ENCODE data around the gene GALNS. TPM values are rescaled to one million over a fixed set of nuclear protein-coding genes. Genes with fewer than 3 reads are reported as not detected.

The GALNS gene
- total and polyA plus RNA-seq, 2 donors (not counting 1 experiment from before 2014, with no cell fraction given) = 45.5 to 68.4 TPM

GRCh38 chr16:88857728-88858339, 1.1 kb upstream of the GALNS start:
- intact Hi-C loops (cut with micrococcal nuclease) = loop anchor here (1.0 to 2.0 kb wide), 7 partner anchors 46 to 359 kb away; partner anchors contain the start of genes CDH15, CDT1, PIEZO1 and ZNF778
- H3K4me3 Mint-ChIP-seq = peak overlapping the region; percentile 97
- DNase-seq = peak; percentile 83
- Histone ChIP-seq H3K4me2 (replicated peaks; ENCODE audit: low read depth, low read length, poor library complexity, severe bottlenecking) (peak overlapping the region; percentile 91), H4K20me1 (ENCODE audit: control insufficient read depth, insufficient read depth, low read length, poor library complexity, severe bottlenecking) (peaks cover 40% of the 10 kb centered on the region), H3K4me3 (ENCODE audit: control extremely low read depth in 1 of 5, extremely low read depth in 1 of 5, insufficient read depth in 1 of 5, low read depth in 2 of 5, low read length in 4 of 5) (peak overlapping the region; percentile 80 to 98 (median 93)), H2AFZ (ENCODE audit: insufficient read depth, low read depth, low read length, poor library complexity, severe bottlenecking) (peak overlapping the region; percentile 92), H3K9me3 (ENCODE audit: control extremely low read depth in 1 of 3, control insufficient read depth in 2 of 3, insufficient read depth in 1 of 3, low read length in 2 of 3) (no peaks in the 10 kb centered on the region), H3K4me1 (ENCODE audit: control insufficient read depth in 2 of 2, insufficient read depth in 2 of 2, low read length in 2 of 2) (peaks cover 30 to 36% of the 10 kb centered on the region in 2 donors), H3K9ac (ENCODE audit: low read length) (peak overlapping the region; percentile 87), H3K27me3 (replicated peaks in 1 of 4; ENCODE audit: control extremely low read depth in 1 of 4, control insufficient read depth in 3 of 4, insufficient read depth in 4 of 4, low read length in 3 of 4) (no peaks in the 10 kb centered on the region), H3K27ac (ENCODE audit: low read length in 2 of 2) (peak overlapping the region in 1 of 2 donors; percentile 80), H3K36me3 (replicated peaks in 1 of 2; ENCODE audit: control extremely low read depth in 1 of 2, control insufficient read depth in 1 of 2, extremely low read depth in 1 of 2, insufficient read depth in 2 of 2, low read length in 1 of 2) (peaks cover 0 to 34% of the 10 kb centered on the region in 2 experiments), H3K79me2 (ENCODE audit: control insufficient read depth, insufficient read depth, low read length) (peaks cover 46% of the 10 kb centered on the region)
- peaks cover 34% of the 10 kb centered on the region for H3K4me1 Mint-ChIP-seq
- ChIA-PET POLR2A (interaction anchor here (0.6 to 1.9 kb wide), 6 partner anchors 45 to 360 kb away, joined by 3 to 11 read pairs (median 3); partner anchors contain the start of genes APRT and ZNF778), CTCF (interaction anchor here (0.8 to 3.0 kb wide), 25 partner anchors 9 to 769 kb away, joined by 3 to 50 read pairs (median 3); partner anchors contain the start of genes APRT, PABPN1L, PIEZO1 and ZNF778)
- H3K9me3 Mint-ChIP-seq (ENCODE audit: insufficient read depth) = no peaks in the 10 kb centered on the region
- H3K27me3 Mint-ChIP-seq = no peaks in the 10 kb centered on the region
- peak overlapping the region; percentile 94 for H3K27ac Mint-ChIP-seq
- TF ChIP-seq CTCF (IDR thresholded peaks at IDR 0.05) = peak; percentile 77
- no peak for TF ChIP-seq EZH2 (IDR thresholded peaks at IDR 0.05; ENCODE audit: borderline replicate concordance, insufficient read depth, low read depth, low read length, poor library complexity, severe bottlenecking)
- 16% methylated on average over 12 of the region's 12 CpGs for WGBS (ENCODE audit: insufficient coverage)
- ATAC-seq (ENCODE audit: low read depth) = peak; percentile 42

All from B cell (primary cell).